Measurements from ENCODE around the gene EEF1A2.
"Not testable (repeated sequence)": the region's sequence is repeated elsewhere in the genome, so short reads cannot be mapped to it uniquely, and the experiment has no call there.

EEF1A2 gene

DNA sequence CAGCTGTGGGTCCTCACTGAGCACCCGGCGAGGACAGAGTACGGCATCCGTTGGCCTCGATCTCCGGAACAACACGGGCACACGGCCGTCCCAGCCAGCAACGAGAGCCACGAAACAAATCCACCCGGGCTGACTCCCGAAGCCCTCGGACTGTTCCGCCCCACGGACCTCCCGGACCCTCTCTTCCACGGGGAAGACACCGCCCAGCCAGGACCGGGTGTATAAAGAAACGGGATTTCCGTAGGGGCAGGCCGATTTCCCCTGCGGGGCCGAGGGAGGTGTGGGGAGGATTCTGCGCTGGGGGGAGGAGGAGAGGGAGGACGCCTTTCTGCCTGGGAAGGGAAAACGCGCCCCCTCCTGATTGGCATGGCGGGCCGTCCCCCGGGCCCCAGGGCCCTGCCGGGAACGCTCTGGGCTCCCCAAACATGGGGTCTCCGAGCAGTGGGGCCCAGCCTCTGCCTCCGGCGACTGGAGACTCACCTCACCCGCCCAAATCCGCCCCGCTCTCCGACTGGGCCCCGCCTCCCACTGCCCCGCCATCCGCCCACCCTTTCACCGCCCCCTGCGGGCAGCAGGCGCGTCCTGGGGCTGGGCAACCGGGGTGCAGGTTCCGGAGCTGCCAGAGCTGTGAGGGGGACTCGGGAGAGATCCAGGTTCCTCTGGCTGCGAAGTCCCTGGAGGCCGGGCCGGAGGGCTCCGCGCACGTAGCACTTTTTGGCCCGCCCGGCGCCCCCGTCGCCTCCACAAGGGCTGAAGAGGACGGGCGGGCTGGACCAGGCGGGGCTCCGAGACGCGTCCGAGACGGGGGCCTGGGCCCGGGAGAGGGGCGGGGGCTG lies 21.0 kb upstream of the EEF1A2 start:
- DNase-seq, result peak; percentile 54

DNA sequence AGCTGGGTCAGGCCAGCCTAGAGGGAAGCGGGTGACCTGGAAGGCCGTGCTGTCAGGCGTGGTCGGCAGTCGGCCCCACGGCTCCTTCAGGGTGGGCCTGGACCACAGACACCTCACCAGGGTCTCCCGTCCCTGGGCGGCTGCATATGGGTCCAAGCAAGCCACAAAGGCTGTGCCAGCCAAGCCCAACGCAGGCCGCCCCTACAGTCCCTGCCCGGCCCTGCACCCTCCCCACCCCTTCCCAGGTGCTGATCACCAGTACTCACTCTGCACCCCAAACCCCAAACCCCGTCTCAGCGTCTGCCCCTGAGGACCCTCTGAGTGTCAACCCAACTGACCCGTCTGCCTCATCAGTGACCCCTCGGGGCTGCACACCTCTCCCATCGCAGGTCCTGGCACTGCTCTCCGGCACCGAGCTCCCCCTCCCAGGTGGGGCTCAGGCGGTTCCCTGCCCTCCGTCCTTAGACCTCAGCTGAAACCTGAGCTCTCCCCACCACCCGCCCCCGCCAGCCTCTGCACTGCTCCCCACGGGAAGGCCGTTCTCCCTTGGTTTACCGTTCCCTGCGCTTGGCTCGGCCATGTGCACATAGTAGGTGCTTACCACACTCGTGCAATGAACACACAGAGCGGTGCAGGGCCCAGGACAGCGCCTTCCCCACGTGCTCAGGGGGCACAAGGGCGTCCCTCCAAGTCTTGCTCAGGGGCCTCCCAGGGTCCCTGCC lies 20.2 kb upstream of the EEF1A2 start:
- DNase-seq, result no peak

DNA sequence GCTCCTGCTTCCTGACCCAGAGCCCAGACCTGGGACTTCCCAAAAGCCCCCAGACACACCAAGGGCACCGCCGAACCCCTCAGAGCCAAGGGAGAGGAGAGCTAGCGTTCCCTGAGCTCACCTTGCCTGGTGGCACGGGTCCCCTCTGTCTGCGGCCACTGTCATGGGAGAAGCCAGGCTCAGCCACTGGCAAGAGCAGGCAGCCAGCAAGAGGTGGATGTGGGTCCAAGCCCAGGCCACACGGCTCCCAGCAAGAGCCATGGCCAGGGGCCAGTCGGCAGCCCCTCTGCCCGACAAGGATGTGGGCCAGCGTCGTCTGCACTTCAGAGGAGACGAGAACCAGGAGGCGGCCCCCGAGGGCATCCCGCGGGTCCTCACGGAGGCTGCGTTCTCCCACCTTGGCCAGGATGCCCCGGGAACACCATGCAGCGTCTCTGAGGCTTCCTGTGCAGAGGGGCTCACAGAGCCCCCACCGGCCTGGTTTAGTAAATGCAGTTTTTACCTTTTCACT lies 19.5 kb upstream of the EEF1A2 start:
- no peak for DNase-seq

DNA sequence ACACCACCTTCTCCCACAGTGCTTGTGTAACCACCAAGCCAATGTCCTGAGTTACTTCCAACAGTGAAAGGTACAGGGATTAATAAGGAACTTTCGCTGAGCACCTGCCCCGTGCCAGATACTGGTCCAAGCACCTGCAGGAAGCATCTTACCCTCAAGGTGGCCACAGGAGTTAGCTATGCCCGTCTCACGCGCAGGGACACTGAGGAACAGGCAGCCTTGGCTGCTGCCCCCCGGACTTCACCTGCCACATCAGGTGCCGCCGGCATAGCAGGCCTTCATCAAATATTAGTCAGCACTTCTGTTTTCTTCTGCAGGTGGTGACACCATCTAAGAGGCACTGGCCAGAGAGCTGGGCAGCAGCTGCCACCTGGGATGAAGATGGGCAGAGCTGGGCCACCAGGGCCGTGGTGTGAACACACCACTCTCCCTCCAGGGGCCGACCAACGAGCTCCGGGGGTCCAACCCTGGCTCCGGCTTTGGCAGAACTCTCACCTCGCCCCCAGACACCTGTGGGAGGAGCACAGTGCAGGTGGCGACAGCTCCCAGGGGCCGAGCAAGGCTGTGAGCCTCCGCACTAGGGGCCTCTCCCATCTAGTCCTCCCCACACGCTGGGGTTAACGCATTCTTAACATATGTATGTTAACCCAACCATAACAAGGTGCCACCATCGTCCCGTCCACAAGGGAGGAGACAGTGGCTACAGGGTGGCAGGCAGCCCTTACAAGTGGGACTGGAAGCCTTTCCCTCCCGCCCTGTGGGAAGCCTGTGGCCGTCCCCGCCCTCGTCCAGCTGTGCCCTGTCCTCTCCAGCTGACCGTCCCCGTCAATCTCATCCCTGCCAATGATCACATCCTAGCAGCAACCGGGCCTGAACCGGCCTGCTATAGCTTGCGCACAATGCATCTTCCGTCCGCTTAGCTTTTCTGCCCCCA lies 18.8 kb upstream of the EEF1A2 start:
- no peak for DNase-seq

DNA sequence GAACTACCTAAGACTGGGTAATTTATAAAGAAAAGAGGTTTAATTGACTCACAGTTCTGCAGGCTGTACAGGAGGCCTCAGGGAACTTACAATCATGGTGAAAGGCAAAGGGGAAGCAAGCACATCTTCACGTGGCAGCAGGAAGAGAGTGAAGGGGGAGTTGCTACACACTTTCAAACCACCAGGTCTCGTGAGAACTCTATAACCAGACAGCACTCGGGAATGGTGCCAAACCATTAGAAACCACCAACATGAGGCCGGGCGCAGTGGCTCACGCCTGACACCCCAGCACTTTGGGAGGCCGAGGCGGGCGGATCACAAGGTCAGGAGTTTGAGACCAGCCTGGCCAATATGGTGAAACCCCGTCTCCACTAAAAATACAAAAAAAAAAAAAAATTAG lies 15.6 kb upstream of the EEF1A2 start:
- DNase-seq, result not testable (repeated sequence)

DNA sequence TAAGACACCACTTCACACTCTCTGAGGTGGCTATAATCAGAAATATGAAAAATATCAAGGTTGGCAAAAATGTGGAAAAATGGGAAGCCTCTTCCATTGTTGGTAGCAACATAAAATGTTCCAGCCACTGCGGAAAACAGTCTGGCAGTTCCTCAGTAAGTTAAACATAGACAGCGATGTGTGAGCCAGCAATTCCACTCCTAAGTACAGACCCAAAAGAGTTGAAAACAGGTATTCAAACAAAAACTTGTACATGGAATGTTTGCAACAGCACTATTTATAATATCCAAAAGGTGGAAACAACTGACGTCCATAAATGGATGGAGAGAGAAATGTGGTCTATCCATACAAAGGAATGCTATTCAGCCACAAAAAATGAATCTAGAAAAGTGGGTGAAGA lies 14.3 kb upstream of the EEF1A2 start:
- DNase-seq, result no peak

DNA sequence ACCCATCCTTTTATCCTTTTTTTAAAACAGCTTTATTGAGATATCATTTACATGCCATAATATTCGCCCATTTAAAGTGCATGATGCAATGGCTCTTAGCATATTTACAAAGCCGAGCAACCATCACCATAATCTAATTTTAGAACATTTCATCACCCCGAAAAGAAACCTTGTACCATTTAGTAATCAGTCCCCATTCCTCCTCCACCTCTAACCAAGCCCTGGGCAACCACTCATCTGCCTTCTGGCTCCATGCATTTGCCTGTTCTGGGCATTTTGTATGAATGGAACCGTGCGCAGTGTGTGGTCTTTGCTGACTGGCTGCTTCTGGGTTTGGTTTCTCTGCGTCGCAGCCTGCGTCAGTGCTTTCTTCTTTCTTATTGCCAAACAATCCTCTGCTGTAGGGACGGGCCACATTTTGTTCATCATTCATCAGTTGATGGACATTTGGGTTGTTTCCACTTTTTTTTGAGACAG lies 10.2 kb upstream of the EEF1A2 start:
- no peak for DNase-seq

DNA sequence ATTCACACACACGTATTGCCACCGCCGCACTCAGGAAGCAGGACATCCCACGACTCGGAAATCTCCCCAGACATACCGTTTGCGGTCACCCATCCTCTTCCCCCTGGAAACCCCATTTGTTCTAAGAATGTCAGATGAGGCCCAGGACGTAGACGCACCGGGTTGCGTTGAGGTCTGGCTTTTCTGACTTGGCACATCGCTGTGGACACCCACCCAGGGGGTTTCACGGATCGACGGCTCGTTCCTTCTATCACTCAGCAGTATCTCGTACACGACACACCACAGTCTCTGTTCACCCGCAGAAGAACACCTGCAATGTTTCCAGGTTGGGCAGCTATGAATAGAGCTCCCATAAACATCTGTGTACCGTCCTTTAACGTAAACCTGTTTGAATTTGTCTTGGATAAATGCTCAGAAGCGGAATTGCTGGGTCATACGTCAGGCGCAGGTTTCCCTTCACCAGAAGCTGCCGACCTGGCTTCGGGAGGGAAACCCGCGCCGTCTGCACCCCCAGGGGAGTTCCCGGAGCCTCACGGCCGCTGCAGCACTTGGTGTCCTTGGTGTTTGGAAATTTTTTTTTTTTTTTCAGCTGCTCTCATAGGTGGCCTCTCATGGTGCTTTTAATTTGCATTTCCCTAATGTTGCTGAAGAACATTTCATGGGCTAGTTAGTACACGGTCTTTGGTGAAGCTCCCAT lies 9.3 kb upstream of the EEF1A2 start:
- no peak for DNase-seq

DNA sequence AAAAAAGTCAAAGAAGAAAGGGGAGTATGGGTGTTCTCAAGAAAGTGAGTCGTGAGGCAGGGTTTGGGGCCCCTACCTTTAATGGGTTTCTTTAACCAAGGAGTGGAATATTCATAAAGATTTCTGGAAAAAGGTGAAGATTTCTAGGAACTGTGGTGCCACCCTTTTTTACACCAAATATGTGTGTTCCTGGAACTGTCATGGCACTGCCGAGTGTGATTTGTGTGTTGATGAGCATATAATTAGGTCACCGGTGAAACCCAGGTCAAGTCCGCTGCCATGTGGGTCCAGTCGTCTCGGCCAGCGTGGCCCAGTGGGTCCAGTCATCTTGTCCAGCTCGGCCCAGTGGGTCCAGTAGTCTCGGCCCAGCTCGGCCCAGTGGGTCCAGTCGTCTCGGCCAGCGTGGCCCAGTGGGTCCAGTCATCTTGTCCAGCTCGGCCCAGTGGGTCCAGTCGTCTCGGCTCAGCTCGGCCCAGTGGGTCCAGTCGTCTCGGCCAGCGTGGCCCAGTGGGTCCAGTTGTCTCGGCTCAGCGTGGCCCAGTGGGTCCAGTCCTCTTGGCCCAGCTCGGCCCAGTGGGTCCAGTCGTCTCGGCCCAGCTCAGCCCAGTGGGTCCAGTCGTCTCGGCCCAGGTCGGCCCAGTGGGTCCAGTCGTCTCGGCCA lies 8.3 kb upstream of the EEF1A2 start:
- no peak for DNase-seq

DNA sequence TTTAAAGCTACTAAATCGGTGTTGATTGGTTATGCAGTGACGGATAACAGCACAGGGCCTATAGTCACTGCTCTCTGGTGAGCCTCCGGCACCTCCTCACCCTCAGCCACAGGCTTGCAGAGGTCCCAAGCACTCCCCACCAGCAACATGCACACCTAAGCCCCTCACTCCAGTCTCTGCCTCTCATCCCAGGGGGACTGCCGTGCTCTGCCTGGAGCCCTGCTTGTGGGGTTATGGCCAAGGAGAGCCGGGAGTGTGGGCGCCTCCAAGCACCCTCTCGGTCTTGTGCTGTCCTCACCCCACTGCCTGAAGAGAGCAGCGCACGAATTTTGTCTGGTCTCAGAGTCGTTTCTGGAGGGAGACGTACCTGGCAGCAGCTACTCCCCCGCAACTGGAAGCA lies 6.8 kb upstream of the EEF1A2 start:
- DNase-seq, result no peak

DNA sequence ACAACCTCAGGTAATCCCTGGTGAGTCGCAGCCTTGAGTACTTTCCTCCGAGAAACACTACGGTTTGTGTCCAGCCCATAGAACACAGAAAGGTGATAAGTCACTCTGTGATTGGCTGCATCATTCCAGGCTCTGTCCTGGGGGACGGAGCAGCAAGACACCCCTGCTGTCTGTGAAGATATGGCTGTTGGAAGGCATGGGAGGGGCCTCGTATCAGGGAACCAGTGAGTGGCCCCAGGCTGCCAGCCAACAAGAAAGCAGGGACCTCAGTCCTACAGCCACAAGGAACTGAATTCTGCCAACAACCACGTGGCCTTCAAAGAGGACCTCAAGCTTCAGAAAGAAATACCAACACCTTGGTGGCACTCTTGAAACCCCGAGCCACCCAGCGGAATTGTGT lies 6.4 kb upstream of the EEF1A2 start:
- no peak for DNase-seq

DNA sequence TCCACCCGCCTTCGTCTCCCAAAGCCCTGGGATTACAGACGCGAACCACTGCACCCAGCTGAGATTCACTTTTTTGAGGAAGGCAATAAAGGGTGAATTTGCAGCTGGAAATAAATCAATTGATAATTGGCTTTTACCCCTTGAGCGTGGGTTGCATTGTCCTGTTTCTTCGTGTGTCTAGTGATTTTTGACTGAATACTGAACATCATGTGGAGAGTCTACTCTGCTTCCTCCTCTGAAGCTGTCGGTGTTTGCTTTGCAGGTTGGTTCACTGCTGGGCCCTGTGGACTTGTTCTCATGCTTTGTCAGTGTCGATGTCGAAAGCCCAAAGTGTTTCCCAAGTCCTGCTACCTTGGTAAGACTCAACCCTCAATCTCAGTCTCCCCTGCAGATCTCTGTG lies 5.8 kb upstream of the EEF1A2 start:
- DNase-seq, result no peak

DNA sequence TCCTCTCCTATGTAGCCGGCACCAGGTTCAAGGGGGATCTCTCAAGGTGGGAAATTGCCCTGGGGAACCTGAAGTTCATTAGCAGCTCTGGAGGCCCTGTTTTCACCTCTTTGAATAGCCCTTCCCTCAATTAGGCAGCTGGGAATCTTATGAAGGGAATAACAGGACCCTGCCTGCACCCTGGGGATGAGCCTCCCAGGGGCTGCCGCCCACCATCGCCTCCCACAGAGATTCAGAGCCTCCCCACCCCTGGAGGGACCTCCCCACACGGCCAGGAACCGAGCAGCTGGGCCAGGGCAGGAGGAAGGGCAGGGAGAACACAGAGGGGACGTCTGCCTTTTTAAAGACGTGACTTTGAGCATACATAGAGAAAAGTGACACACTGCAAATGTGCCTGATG lies 4.6 kb upstream of the EEF1A2 start:
- no peak for DNase-seq

DNA sequence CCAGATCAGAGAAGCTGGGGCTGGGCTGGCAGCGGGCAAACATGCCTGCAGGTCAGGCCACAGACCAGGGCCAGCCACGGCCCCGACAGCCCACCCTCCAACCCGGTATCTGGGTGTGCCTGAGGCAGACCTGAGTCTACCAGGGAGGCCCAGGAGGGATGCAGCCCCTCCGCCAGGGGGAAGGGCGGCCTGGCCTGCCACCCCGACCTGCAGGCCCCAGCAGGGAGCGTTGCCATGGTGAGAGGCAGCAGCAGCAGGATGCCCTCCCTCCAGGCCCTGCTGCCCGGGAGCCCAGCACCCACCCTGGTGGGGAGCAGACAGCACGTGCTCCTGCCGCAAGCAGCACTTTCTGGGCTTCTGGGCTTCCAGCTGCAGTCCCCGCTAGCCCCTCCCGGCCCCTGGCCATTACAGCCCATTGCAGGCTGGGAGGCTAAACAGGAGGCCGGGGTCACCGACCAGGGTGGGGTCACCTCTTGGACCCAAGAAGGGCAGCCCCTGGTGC lies 3.8 kb upstream of the EEF1A2 start:
- DNase-seq, result no peak

DNA sequence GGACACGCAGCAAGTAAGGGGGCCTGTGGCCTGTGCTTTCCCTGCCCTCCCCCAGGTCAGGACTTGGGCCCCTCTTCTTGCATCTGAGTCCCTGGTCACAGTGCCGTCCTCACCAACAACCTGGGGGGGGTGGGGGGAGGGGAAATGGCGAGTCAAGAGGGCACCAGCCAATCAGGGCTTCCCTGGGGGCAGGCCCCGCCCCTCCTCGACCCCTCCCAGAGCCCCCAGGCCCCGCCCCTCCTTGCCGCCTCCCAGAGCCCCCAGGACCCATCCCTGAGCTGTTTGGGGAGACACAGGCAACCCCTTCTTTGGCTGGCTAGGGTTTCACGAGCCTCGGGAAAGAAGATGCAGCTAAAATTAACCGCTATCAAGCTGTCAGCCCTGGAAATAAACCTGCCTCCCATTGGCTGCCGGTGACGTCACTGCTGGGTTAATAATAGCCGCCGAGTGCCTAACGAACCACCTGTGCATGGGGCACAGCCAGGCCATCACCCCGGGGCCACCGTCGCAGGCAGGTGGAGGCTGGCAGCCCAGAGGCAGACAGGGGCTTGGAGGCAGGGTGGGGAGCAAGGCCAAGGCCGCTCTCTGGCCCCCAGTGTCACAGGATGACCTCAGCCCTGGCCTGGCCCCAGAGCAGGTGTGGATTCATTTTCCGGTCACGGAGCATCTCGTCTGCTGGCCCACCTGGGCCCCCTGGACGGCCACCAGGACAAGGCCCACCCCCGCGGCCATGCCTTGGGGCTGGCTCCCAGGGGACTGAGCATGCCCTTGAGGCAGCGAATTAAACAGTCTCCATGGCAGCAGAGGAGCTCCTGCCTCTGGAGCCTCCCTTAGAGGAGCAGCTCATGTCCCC lies 3.2 kb upstream of the EEF1A2 start:
- DNase-seq, result no peak

DNA sequence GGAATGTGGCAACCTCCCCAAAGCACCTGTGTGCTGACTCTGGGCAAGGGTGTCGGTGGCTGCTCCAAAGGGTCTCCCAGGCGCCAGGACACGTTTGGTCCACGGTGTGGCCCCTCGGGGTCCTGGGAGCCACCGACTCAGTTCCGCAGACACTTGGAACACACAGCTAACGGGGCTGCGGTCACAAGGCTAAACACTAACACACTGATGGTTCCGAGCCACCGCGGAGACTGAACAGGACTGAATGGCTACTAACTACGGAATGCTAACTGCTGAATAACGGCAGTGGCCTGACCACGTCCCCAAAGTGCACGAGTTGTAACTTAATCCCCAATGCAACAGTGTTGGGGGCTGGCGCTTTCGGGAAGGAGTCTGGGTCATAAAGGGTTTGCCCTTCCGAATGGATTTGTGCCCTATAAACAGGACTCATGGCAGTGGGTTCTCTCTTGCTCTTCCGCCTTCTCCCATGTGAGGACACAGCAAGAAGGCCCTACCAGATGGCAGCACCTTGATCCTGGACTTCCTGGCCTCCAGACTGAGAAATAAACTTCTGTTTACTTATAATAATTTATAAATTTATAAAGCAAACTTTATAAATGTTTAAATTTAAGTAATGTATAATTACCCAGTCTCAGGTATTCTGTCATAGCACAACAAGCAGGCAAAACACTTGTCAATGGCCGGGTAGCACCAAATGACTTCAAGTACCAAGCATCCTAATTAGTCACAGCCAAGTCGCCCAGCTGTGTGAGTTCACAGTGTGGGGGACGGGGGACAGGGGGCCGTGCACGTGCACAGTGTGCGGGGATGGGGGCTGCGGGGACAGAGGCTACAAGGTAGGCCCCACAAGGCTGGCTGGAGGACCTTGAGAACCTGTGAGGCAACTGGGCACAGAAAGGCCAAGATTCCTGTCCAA lies 2.3 kb upstream of the EEF1A2 start:
- DNase-seq, result no peak

DNA sequence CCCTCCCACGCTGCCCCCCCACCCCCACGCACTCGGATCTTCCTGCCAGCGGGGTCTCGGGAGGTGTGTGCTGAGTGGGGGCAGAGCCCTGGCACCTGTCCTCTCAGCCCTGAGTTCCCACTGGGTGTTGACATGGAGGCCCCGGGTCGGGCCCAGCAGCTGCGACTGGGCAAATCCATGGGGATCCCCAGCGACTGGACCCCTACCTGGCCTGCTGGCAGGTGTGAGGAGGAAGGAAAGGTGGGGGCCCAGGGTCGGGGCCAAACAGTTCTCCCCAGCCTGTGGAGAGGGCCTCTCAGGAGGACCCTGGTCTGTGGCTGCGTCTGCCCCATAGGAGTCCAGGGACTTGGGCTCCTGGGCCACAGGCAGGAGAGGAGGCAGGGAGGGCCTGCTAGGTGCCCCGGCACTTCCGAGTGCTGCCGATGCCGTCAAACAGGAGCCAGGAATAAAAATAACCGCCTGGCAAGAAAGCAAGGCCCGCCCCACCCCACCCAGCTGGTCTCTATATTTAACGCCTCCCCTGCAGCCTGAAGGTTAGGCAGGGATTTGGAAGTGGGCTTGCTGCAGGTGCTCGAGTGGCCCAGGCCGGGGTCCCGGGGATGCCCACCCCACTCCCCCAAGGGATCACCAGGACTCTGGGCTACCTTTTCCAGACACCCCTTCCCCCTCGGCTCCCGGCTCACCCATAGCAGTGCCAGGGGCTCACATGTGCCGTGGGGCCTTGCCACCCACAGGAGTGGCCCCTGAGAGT lies 1.4 kb upstream of the EEF1A2 start:
- DNase-seq, result no peak

DNA sequence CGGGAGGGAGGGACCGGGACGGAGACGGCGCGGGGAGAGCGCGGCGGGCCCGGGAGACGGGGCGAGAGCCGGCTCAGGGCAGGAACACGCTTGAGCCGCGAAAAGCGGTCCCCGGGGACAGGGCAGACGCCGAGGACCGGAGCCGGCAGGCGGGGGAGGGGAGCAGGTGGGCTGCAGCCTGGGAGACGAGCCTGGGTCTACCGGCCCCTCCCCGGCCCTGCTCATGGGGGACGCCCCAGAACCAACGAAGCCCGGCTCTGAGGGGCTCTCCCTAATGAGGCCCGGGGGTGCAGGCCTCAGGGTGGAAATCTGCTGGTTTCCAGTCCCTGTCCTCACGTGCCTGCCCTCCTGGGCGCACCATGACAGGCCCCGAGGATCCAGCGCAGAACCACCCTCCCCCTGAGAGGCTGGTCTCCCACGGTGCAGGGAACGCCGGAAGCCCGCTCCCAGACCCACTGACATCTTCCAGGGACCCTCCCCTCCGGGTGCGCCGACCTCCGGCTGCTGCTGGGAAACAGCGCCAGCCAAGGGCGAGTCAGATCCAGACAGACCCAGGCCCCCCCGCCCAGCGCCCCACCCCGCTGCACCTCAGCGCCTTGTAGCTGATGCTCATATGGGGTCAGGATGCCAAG lies 571 bp upstream of the EEF1A2 start:
- DNase-seq, result no peak
